A549 (cell line): Measurements from ENCODE around the gene KIAA1191.

Source experiments
- BHLHE40 ChIP-seq: IDR thresholded peaks from 2 replicates; pipeline ENCODE4 v1.6.1; 2012; ENCODE audit warnings: low read depth, low read length, inconsistent platforms
- CBX8 ChIP-seq: fragments of 200-600 bp; sonication (generic); IDR thresholded peaks from 2 replicates; pipeline ENCODE4 v1.6.1; 2016
- CTCF ChIP-seq: fragments of >200 bp; sonication (Bioruptor Twin); formaldehyde crosslinking; IDR thresholded peaks from 3 replicates; pipeline ENCODE4 v1.5.1; 2016
- ESRRA ChIP-seq: fragments of 150-350 bp; IDR thresholded peaks from 2 replicates; pipeline ENCODE4 v1.6.1; 2014; ENCODE audit warnings: mild to moderate bottlenecking, low read length, borderline replicate concordance
- HMGXB4 ChIP-seq: fragments of 250-450 bp; sonication (Bioruptor Pico); IDR thresholded peaks from 2 replicates; pipeline ENCODE4 v1.5.0; 2021; ENCODE audit warnings: mild to moderate bottlenecking, moderate library complexity, borderline replicate concordance
- HOXB13 ChIP-seq: fragments of 250-450 bp; sonication (Bioruptor Pico); IDR thresholded peaks from 2 replicates; pipeline ENCODE4 v1.5.0; 2020; ENCODE audit warnings: low read depth, mild to moderate bottlenecking, moderate library complexity
- JUN ChIP-seq, 2 experiments: fragments of >200 bp; sonication (Bioruptor Twin); formaldehyde crosslinking; IDR thresholded peaks; 2 replicates in 1 of 2; 3 replicates in 1 of 2; pipeline ENCODE4 v1.6.1; 2016 to 2017
- KDM1A ChIP-seq: fragments of 200-600 bp; sonication (generic); IDR thresholded peaks from 2 replicates; pipeline ENCODE4 v1.6.1; 2016; ENCODE audit warnings: low read depth, mild to moderate bottlenecking
- MAX ChIP-seq: IDR thresholded peaks from 2 replicates; pipeline ENCODE4 v1.6.1; 2012
- MAZ ChIP-seq: fragments of 150-350 bp; IDR thresholded peaks from 2 replicates; pipeline ENCODE4 v1.6.1; 2014; ENCODE audit warnings: antibody characterized with exemption, low read depth, low read length, borderline replicate concordance
- MYC ChIP-seq: IDR thresholded peaks from 2 replicates; pipeline ENCODE4 v1.6.1; 2012; ENCODE audit warnings: mild to moderate bottlenecking, inconsistent platforms, low read length, improper control_type of control experiment, borderline replicate concordance
- POLR2A ChIP-seq: IDR thresholded peaks from 2 replicates; pipeline ENCODE4 v1.6.1; 2012; ENCODE audit warnings: mild to moderate bottlenecking, low read length
- RFX5 ChIP-seq: fragments of 450-650 bp; IDR thresholded peaks from 2 replicates; pipeline ENCODE4 v1.7.1; 2014; ENCODE audit warnings: antibody characterized with exemption, mild to moderate bottlenecking, moderate library complexity

DNA sequence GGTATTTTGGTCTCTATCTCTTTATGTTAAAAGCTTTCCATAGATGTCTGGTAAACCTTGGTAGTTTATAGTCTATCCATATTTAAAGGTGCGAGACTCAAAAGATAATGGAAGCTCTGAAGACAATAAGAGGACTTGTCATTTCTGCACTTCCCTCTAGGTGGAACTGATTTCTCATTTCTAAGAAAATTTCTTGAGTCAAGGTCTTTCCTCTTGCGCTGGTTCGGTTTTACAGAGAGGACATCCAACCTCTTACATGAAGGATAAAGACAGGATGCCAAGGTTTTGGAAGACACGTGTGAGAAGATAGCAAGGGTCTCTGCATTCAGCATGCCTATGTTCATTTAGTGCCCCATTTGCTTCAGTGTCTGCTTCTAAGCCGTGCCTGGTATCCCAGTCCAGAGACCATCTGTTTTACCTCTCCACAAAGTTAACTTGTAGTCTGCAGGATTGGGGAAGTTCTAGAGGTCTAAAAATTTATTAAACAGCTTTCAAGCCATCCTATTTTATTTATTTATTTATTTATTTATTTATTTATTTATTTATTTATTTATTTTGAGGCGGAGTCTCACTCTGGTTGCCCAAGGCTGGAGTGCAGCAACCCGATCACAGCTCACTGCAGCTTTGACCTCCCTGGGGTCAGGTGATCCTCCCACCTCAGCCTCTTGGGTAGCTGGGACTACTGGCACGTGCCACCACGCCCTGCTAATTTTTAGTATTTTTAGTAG is 41.6 kb downstream of the KIAA1191 start:
- TF ChIP-seq MYC: no peak
- TF ChIP-seq JUN (IDR thresholded peaks at IDR 0.05): no peak
- no peak for TF ChIP-seq ESRRA
- TF ChIP-seq CTCF: peak; percentile 10; the same call in 1 of the 3 replicates
- TF ChIP-seq POLR2A: no peak
- no peak for TF ChIP-seq HMGXB4 (CRISPR knock-in tag)
- TF ChIP-seq CBX8: no peak
- no peak for TF ChIP-seq MAZ
- no peak for TF ChIP-seq HOXB13 (CRISPR knock-in tag)
- TF ChIP-seq BHLHE40: no peak
- TF ChIP-seq MAX: no peak
- TF ChIP-seq KDM1A: no peak
- no peak for TF ChIP-seq RFX5
